SU-DHL-6 (cell line): ENCODE data around the gene COL23A1.

ENCODE experiments used
- H2AFZ ChIP-seq: fragments of 200-600 bp; sonication (generic); 2 replicates; pipeline ENCODE4 v1.6.1; 2014; ENCODE audit warnings: low read depth, mild to moderate bottlenecking, moderate library complexity, mixed read lengths, antibody characterized with exemption, low read length; ENCODE audit not compliant: severe bottlenecking
- H3F3A ChIP-seq: fragments of 200-600 bp; shearing (Covaris generic); 2 replicates; pipeline ENCODE4 v1.6.0; 2016; ENCODE audit warnings: antibody characterized with exemption, mild to moderate bottlenecking; ENCODE audit not compliant: insufficient read depth
- H3K27ac ChIP-seq: fragments of 200-600 bp; sonication (generic); 2 replicates; pipeline ENCODE4 v1.5.1; 2016; ENCODE audit warnings: low read depth, mild to moderate bottlenecking, low read length, moderate library complexity, mixed read lengths
- H3K27me3 ChIP-seq: fragments of 200-600 bp; sonication (generic), shearing (Covaris generic); 2 replicates; pipeline ENCODE4 v1.6.0; 2014; ENCODE audit warnings: mild to moderate bottlenecking, low read length
- H3K36me3 ChIP-seq: fragments of 200-600 bp; sonication (generic); 2 replicates; pipeline ENCODE4 v1.6.1; 2014; ENCODE audit warnings: mild to moderate bottlenecking, low read length, mixed read lengths
- H3K4me2 ChIP-seq: fragments of 300-600, 200-600 bp; shearing (Covaris generic), sonication (generic); 2 replicates; pipeline ENCODE4 v1.6.0; 2014; ENCODE audit warnings: low read length, low read depth, mild to moderate bottlenecking; ENCODE audit not compliant: poor library complexity, severe bottlenecking
- H3K4me3 ChIP-seq: fragments of 200-600 bp; sonication (generic); 2 replicates; pipeline ENCODE4 v1.5.1; 2014; ENCODE audit warnings: antibody characterized with exemption, low read length, mild to moderate bottlenecking, mixed read lengths; ENCODE audit not compliant: insufficient read depth, poor library complexity, severe bottlenecking
- H3K79me2 ChIP-seq: fragments of 200-600 bp; sonication (generic); 2 replicates; pipeline ENCODE4 v1.6.1; 2014; ENCODE audit warnings: mild to moderate bottlenecking, low read length, moderate library complexity; ENCODE audit not compliant: insufficient read depth
- H3K9ac ChIP-seq: fragments of 200-600 bp; sonication (generic); 2 replicates; pipeline ENCODE4 v1.7.0; 2014; ENCODE audit warnings: mild to moderate bottlenecking, low read length
- H3K9me2 ChIP-seq: fragments of 200-600 bp; sonication (generic); replicated peaks from 2 replicates; pipeline ENCODE4 v1.6.1; 2014; ENCODE audit warnings: low read length; ENCODE audit not compliant: insufficient read depth
- H3K9me3 ChIP-seq: fragments of 200-600 bp; sonication (generic); 2 replicates; pipeline ENCODE4 v1.6.1; 2014; ENCODE audit warnings: low read length, mixed read lengths; ENCODE audit not compliant: insufficient read depth
- H4K20me1 ChIP-seq: fragments of 200-600 bp; sonication (generic); 2 replicates; pipeline ENCODE4 v1.6.1; 2014; ENCODE audit warnings: low read depth, mild to moderate bottlenecking, antibody characterized with exemption, low read length, moderate library complexity, mixed read lengths
- CTCF ChIP-seq: fragments of 200-600 bp; sonication (generic); IDR thresholded peaks from one replicate; pipeline ENCODE4 v1.5.1; 2017; ENCODE audit warnings: antibody characterized with exemption, mild to moderate bottlenecking, low read length, moderate library complexity; ENCODE audit not compliant: insufficient read depth, poor library complexity, severe bottlenecking
- EZH2phosphoT487 ChIP-seq: fragments of 200-600 bp; sonication (generic), shearing (Covaris generic); conservative IDR thresholded peaks from 2 replicates; pipeline ENCODE4 v1.6.1; 2018; ENCODE audit warnings: mild to moderate bottlenecking, antibody characterized with exemption, low read length, moderate library complexity, mixed read lengths

COL23A1 gene

GRCh38 chr5:178499352-178499751 lies 90.8 kb downstream of the COL23A1 start:
- Histone ChIP-seq H3K79me2 (no peaks in the 10 kb centered on the region), H3K9me3 (no peaks in the 10 kb centered on the region), H3K27ac (no peak overlapping the region), H3F3A (no peaks in the 10 kb centered on the region), H3K9me2 (no peaks in the 10 kb centered on the region), H3K4me3 (no peak overlapping the region), H3K27me3 (no peaks in the 10 kb centered on the region), H3K9ac (no peak overlapping the region), H3K4me2 (no peak overlapping the region), H2AFZ (no peak overlapping the region), H4K20me1 (no peaks in the 10 kb centered on the region), H3K36me3 (no peaks in the 10 kb centered on the region)
- TF ChIP-seq EZH2phosphoT487 (no peak), CTCF (no peak)

DNA sequence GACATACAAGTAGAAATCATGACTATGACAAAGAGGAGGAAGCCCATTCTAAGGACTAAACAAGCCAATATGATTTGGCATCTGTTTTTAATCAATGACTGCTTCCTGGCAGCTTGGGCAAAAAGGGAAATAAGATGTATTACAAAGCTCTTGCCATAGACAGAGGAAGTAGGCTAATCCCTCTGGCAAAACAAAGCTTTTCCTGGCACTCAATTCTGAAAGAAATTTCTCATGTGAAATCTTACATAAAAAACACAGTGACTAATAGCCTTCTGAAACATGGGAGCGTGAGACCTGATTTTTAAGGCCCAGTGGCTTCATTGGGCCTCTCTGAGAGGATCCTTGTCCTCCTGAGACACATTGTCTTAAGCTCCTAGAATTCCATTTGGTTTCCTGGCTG lies 93.6 kb downstream of the COL23A1 start:
- no peak overlapping the region for H3K4me2 ChIP-seq
- H3K79me2 ChIP-seq = no peaks in the 10 kb centered on the region
- H3K36me3 ChIP-seq = no peaks in the 10 kb centered on the region
- no peak overlapping the region for H3K27ac ChIP-seq
- H3K9me2 ChIP-seq = no peaks in the 10 kb centered on the region
- no peak overlapping the region for H3K9ac ChIP-seq
- no peak for TF ChIP-seq EZH2phosphoT487
- no peak for TF ChIP-seq CTCF
- H3F3A ChIP-seq = no peaks in the 10 kb centered on the region
- no peak overlapping the region for H3K4me3 ChIP-seq
- H3K9me3 ChIP-seq = no peaks in the 10 kb centered on the region
- no peaks in the 10 kb centered on the region for H3K27me3 ChIP-seq
- no peak overlapping the region for H2AFZ ChIP-seq
- no peaks in the 10 kb centered on the region for H4K20me1 ChIP-seq

- Histone ChIP-seq H3K4me3 (no peak overlapping the region), H3K27me3 (no peaks in the 10 kb centered on the region), H2AFZ (no peak overlapping the region), H3K9me2 (no peaks in the 10 kb centered on the region), H4K20me1 (no peaks in the 10 kb centered on the region), H3K9me3 (no peaks in the 10 kb centered on the region), H3K79me2 (no peaks in the 10 kb centered on the region), H3K4me2 (no peak overlapping the region), H3F3A (no peaks in the 10 kb centered on the region), H3K9ac (no peak overlapping the region), H3K36me3 (no peaks in the 10 kb centered on the region), H3K27ac (no peak overlapping the region)
- TF ChIP-seq EZH2phosphoT487 (no peak), CTCF (no peak)
These were observed 94.0 kb downstream of the COL23A1 start for GRCh38 chr5:178496214-178496613.
